Stimulated activated naive B cell treated with anti-CD40 and anti-IgM and Interleukin-4, amounts not matched to agents 10 μg/mL and 1 μg/mL and 100 μg/mL, for 72 hours (primary cell): ENCODE results near the gene TBC1D10B.

Experiments used
- ATAC-seq, 2 donors: fragments of 150-1000 bp; cut with Tn5 transposase; replicated peaks; 2 replicates each; pipeline ENCODE4 v1.10.0; 2021; ENCODE audit warnings: moderate library complexity in 1 of 2
- DNase-seq: peaks from one replicate; pipeline ENCODE4 v3.0.0; 2021
- H3K27ac Mint-ChIP-seq: one replicate; pipeline ENCODE4 v1.8.0; 2022; ENCODE audit warnings: mild to moderate bottlenecking, mixed read lengths
- H3K27me3 Mint-ChIP-seq, 2 donors: one replicate each; pipeline ENCODE4 v1.8.0; 2022; ENCODE audit warnings: mixed read lengths in 2 of 2
- H3K36me3 Mint-ChIP-seq, 2 donors: one replicate each; pipeline ENCODE4 v1.8.0; 2022; ENCODE audit warnings: mixed read lengths in 2 of 2, mild to moderate bottlenecking in 1 of 2
- H3K4me1 Mint-ChIP-seq, 2 donors: one replicate each; pipeline ENCODE4 v1.8.0; 2022; ENCODE audit warnings: mixed read lengths in 2 of 2, mild to moderate bottlenecking in 1 of 2
- H3K4me3 Mint-ChIP-seq, 2 donors: one replicate each; pipeline ENCODE4 v1.8.0; 2022; ENCODE audit warnings: mild to moderate bottlenecking in 2 of 2, mixed read lengths in 2 of 2, moderate library complexity in 1 of 2
- H3K9me3 Mint-ChIP-seq, 2 donors: one replicate each; pipeline ENCODE4 v1.8.0; 2022; ENCODE audit warnings: mixed read lengths in 2 of 2, mild to moderate bottlenecking in 1 of 2

The TBC1D10B gene

GRCh38 chr16:30372038-30372712 lies 1.9 kb upstream of the TBC1D10B start:
- Mint-ChIP-seq H3K9me3 (no peaks in the 10 kb centered on the region), H3K4me3 (peak overlapping the region; percentile 90 to 96), H3K27me3 (no peaks in the 10 kb centered on the region), H3K4me1 (peaks cover 31 to 41% of the 10 kb centered on the region in 2 donors), H3K27ac (peak overlapping the region; percentile 98), H3K36me3 (peaks cover 6 to 18% of the 10 kb centered on the region in 2 donors)
- ATAC-seq: no peak
- no peak for DNase-seq

GRCh38 chr16:30371248-30371816 lies 1.0 kb upstream of the TBC1D10B start:
- peak overlapping the region; percentile 90 to 96 for H3K4me3 Mint-ChIP-seq
- H3K4me1 Mint-ChIP-seq: peaks cover 35 to 44% of the 10 kb centered on the region in 2 donors
- no peaks in the 10 kb centered on the region for H3K9me3 Mint-ChIP-seq
- DNase-seq: no peak
- ATAC-seq: no peak
- H3K36me3 Mint-ChIP-seq: peaks cover 8 to 26% of the 10 kb centered on the region in 2 donors
- no peaks in the 10 kb centered on the region for H3K27me3 Mint-ChIP-seq
- peak overlapping the region; percentile 98 for H3K27ac Mint-ChIP-seq

GRCh38 chr16:30369938-30370455 lies 297 bp downstream of the TBC1D10B start:
- peak overlapping the region; percentile 38 for H3K27ac Mint-ChIP-seq
- ATAC-seq (peak; percentile 4 to 14), DNase-seq (no peak)
- H3K36me3 Mint-ChIP-seq: peaks cover 14 to 34% of the 10 kb centered on the region in 2 donors
- peak overlapping the region; percentile 92 to 96 for H3K4me3 Mint-ChIP-seq
- peaks cover 41 to 50% of the 10 kb centered on the region in 2 donors for H3K4me1 Mint-ChIP-seq
- H3K27me3 Mint-ChIP-seq: no peaks in the 10 kb centered on the region
- H3K9me3 Mint-ChIP-seq: no peaks in the 10 kb centered on the region

GRCh38 chr16:30369091-30369937 lies 980 bp downstream of the TBC1D10B start:
- H3K4me1 Mint-ChIP-seq: peaks cover 41 to 55% of the 10 kb centered on the region in 2 donors
- no peak for DNase-seq
- H3K27me3 Mint-ChIP-seq: no peaks in the 10 kb centered on the region
- H3K9me3 Mint-ChIP-seq: no peaks in the 10 kb centered on the region
- H3K36me3 Mint-ChIP-seq: peaks cover 19 to 41% of the 10 kb centered on the region in 2 donors
- peak overlapping the region; percentile 87 for H3K27ac Mint-ChIP-seq
- ATAC-seq: no peak
- H3K4me3 Mint-ChIP-seq: peak overlapping the region; percentile 86 to 92

GRCh38 chr16:30368792-30369090 lies 1.6 kb downstream of the TBC1D10B start:
- no peaks in the 10 kb centered on the region for H3K9me3 Mint-ChIP-seq
- peak overlapping the region; percentile 87 for H3K27ac Mint-ChIP-seq
- no peak for DNase-seq
- peaks cover 21 to 41% of the 10 kb centered on the region in 2 donors for H3K36me3 Mint-ChIP-seq
- H3K4me1 Mint-ChIP-seq: peaks cover 41 to 55% of the 10 kb centered on the region in 2 donors
- no peak for ATAC-seq
- peak overlapping the region; percentile 86 to 92 for H3K4me3 Mint-ChIP-seq
- no peaks in the 10 kb centered on the region for H3K27me3 Mint-ChIP-seq

DNA sequence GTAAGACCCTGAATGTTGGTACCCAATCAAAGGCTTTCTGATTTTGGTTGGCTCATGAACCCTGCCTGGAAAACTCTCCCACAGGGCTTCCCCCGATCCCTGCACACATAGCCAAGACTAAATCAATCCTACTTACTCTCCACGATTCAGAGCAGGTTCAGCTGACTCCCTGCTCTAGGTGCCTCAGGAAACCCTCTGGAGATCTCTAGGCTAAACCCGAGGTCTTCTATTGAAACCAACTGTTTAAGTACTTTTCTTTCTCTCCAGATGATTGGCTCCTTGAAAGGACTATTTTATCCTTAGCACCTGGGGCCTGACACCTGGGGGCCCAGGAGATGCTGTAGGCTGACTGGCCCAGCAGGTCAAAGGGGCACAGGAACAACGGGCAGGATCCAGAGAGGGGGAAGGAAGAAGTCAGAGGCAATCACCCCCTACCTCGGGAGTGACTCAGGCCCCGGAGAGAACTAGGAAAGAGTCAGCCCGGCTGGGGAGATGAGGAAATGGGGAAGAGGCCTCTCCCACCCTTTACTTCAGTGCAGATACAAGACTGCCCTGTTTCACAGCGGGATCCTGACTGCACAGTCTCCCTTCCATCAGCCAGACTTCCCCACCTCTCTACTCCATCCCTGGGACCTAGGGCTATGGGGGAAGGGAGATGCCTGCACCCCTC lies 2.0 kb downstream of the TBC1D10B start:
- Mint-ChIP-seq H3K4me3 (peak overlapping the region; percentile 86 to 92), H3K27ac (peak overlapping the region; percentile 87), H3K4me1 (peaks cover 41 to 55% of the 10 kb centered on the region in 2 donors), H3K9me3 (no peaks in the 10 kb centered on the region), H3K27me3 (no peaks in the 10 kb centered on the region), H3K36me3 (peaks cover 23 to 42% of the 10 kb centered on the region in 2 donors)
- ATAC-seq: no peak
- DNase-seq: no peak

DNA sequence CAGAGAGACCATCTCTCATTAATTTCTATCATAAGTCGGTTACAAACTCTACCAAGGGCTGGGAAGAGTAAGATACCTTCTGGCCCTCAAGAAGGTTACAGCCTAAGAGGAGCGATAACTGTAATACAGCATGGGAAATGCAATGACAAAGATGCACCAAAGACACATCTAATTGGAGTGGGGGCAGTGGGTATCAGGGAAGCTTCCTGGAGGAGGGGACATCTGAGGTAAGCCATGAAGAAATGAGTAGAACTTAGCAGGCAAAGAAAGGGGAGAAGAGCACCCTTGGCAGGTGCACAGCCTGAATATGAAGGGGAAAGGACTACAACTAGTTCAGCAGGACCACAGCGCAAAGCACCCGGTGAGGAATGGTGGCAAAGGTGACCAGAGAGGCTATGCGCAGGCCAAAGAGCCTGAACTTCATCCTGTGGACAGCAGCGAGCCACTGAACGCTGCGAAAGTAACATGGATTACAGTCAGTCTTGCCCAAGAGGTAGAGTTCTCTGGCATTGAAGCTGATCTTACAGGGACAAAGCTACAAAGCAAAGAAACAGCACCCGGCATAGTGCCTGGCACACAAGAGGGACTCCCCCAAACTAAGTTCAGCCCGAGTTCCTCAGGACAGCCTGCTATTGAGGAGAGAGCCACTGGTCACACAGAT lies 2.8 kb downstream of the TBC1D10B start:
- Mint-ChIP-seq H3K4me3 (peak overlapping the region; percentile 86 to 92), H3K9me3 (no peaks in the 10 kb centered on the region), H3K36me3 (peaks cover 26 to 48% of the 10 kb centered on the region in 2 donors), H3K27me3 (no peaks in the 10 kb centered on the region), H3K27ac (peak overlapping the region; percentile 63), H3K4me1 (peaks cover 41 to 55% of the 10 kb centered on the region in 2 donors)
- ATAC-seq (no peak), DNase-seq (no peak)

DNA sequence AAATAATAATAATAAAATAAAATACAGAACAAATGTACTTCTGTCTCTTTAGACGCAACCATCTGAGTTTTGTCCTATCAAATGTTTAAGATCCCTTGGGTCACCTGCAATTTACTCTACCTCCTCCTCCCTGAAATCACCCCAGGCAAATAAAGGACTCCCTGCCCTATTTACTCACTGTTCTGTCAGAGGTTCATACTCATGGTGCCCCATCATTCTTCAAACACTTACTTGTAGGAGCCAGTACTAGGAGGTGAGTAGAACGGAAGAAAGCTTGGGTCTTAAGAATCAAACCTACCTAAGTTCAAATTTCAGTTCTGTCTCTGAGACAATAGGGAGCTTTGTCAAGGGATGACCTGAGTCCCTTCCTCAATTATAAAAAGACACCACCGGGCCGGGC lies 3.8 kb downstream of the TBC1D10B start:
- H3K36me3 Mint-ChIP-seq: peaks cover 29 to 53% of the 10 kb centered on the region in 2 donors
- no peak for ATAC-seq
- H3K9me3 Mint-ChIP-seq: no peaks in the 10 kb centered on the region
- H3K27me3 Mint-ChIP-seq: no peaks in the 10 kb centered on the region
- peaks cover 34 to 48% of the 10 kb centered on the region in 2 donors for H3K4me1 Mint-ChIP-seq
- DNase-seq: no peak
- peak overlapping the region in 1 of 2 donors; percentile 86 for H3K4me3 Mint-ChIP-seq
- no peak overlapping the region for H3K27ac Mint-ChIP-seq

- ATAC-seq (no peak), DNase-seq (no peak)
- peaks cover 35 to 45% of the 10 kb centered on the region in 2 donors for H3K4me1 Mint-ChIP-seq
- H3K4me3 Mint-ChIP-seq: no peak overlapping the region
- H3K36me3 Mint-ChIP-seq: peaks cover 35 to 64% of the 10 kb centered on the region in 2 donors
- no peaks in the 10 kb centered on the region for H3K27me3 Mint-ChIP-seq
- no peaks in the 10 kb centered on the region for H3K9me3 Mint-ChIP-seq
- peak overlapping the region; percentile 4 for H3K27ac Mint-ChIP-seq
Observed at GRCh38 chr16:30365200-30365599, 5.1 kb downstream of the TBC1D10B start.

- DNase-seq: no peak
- ATAC-seq: no peak
- Mint-ChIP-seq H3K4me1 (peaks cover 22 to 30% of the 10 kb centered on the region in 2 donors), H3K9me3 (no peaks in the 10 kb centered on the region), H3K27ac (peak overlapping the region; percentile 42), H3K4me3 (no peak overlapping the region), H3K36me3 (peaks cover 39 to 61% of the 10 kb centered on the region in 2 donors), H3K27me3 (no peaks in the 10 kb centered on the region)
Observed at GRCh38 chr16:30361180-30361579, 9.1 kb downstream of the TBC1D10B start.

- no peak for ATAC-seq
- peaks cover 26 to 36% of the 10 kb centered on the region in 2 donors for H3K4me1 Mint-ChIP-seq
- H3K36me3 Mint-ChIP-seq: peaks cover 40 to 61% of the 10 kb centered on the region in 2 donors
- H3K4me3 Mint-ChIP-seq: no peak overlapping the region
- no peaks in the 10 kb centered on the region for H3K27me3 Mint-ChIP-seq
- H3K9me3 Mint-ChIP-seq: no peaks in the 10 kb centered on the region
- H3K27ac Mint-ChIP-seq: no peak overlapping the region
- no peak for DNase-seq
Observed at GRCh38 chr16:30359871-30360170, 10.5 kb downstream of the TBC1D10B start.

DNA sequence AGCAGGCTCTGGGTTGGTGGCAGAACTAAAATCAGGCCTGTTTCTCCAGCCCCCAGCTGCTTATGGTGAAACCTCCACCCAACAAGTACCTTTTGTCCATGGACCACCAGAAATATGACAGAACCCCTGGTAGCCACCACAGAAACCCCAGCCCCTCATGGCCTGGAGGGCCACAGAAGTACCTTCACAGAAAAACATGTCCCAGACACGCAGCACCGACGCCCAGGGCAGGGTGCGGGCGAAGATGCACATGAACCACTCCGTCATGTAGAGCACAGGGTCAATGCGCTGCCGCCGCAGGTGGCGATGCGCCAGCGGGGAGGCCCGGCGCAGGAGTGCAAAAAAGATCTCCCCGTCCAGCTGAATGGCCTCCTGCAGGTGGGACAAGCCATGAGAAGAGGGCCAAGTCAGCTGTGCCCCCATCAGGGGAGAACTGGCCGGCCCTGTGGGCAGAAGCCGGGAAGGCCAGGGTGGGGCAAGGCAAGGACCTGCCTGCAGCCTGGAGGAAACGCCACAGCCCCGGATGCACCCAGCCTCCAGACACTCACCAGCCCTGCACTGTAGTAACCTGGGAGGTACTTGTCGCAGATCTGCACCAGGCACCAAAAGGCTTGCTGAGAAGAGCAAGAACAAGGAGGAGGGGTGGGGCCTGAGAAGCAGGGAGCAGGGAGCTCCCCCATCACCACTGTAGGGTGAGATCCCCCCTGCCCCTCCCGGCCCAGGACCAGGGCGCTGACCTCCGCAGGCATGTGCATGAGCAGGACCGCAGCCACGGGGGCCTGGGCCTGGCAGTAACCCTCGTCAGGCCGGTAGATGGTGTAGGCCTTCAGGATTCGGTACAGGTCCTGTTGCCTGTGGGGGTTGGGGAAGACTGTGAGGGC lies 11.1 kb downstream of the TBC1D10B start:
- no peaks in the 10 kb centered on the region for H3K27me3 Mint-ChIP-seq
- H3K36me3 Mint-ChIP-seq: peaks cover 40 to 60% of the 10 kb centered on the region in 2 donors
- no peaks in the 10 kb centered on the region for H3K9me3 Mint-ChIP-seq
- ATAC-seq (no peak), DNase-seq (no peak)
- no peak overlapping the region for H3K27ac Mint-ChIP-seq
- peaks cover 30 to 39% of the 10 kb centered on the region in 2 donors for H3K4me1 Mint-ChIP-seq
- H3K4me3 Mint-ChIP-seq: no peak overlapping the region

DNA sequence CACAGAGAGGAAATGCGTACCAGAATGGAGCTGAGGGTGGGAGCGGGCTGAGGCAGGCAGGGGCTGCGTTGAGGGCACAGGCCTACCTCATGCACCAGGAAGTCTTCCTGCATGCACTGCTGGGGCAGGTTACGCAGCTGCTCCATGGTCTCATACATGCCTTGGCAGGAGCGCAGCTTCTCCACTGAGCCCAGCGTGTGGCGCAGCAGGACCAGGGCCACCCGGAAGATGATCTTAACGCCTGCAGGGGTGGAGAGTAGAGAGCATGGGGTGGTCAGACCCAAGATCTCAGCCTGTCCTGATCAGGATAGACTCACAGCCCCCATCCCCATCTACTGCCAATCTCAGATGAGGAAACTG lies 11.7 kb downstream of the TBC1D10B start:
- peaks cover 44 to 66% of the 10 kb centered on the region in 2 donors for H3K36me3 Mint-ChIP-seq
- ATAC-seq (no peak), DNase-seq (no peak)
- H3K4me3 Mint-ChIP-seq: no peak overlapping the region
- no peaks in the 10 kb centered on the region for H3K27me3 Mint-ChIP-seq
- H3K9me3 Mint-ChIP-seq: no peaks in the 10 kb centered on the region
- H3K27ac Mint-ChIP-seq: no peak overlapping the region
- H3K4me1 Mint-ChIP-seq: peaks cover 36 to 46% of the 10 kb centered on the region in 2 donors
